Measurements from ENCODE around the gene MTCL1.

MTCL1 gene

DNA sequence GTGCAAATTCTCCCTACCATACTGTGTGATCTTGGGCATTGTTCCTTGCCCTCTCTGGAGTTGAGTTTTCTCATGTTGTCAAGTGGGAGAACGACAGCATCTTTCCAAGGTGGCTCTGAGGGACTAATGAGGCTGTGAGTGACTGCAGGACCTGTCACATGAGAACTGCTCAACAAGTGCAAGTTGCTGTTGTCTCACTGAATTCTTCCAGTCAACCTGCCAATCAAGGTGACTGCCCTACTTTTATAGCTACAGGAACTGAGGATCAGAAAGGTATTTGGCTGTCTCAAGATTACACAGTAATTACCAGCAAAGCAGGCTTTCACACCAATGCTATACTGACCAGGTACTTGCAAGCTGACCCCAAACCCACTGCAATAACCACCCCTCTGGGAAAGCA, 137.6 kb downstream of the MTCL1 start:
- DNase-seq, result no peak

DNA sequence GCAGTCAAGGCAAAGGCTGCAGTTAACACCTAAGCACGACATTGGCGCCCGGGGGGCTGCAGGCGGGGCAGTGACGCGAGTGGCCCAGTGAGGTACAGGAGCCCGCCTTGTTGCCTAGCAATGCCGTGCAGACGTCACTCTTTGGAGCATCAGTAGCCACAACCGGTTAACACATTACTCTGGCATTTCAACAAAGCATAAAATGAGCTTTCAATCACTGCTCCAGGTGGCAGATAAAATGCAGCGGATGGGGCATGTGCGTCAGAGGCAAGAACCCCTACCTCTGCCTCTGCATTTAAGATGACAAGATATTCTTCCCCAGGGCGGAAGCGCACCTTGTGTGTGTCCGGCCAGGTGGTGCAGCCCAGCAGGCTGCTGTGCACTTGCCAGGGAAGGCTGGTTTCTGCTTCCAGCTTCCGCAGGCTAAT, 139.4 kb downstream of the MTCL1 start:
- DNase-seq, result no peak

DNA sequence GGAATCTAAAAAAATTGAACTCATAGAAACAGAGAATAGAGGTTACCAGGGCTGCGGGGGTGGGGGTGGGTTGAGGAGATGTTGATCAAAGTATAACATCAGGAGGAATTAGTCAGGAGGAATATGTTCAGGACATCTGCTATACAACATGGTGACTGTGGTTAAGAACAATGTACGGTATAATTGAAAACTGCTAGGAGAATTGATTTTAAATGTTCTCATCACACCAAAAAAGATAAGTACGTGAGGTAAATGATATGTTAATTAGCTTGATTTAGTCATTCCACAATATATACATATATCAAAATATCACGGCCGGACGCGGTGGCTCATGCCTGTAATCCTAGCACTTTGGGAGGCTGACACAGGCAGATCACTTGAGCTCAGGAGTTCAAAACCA, 140.2 kb downstream of the MTCL1 start:
- no peak for DNase-seq

DNA sequence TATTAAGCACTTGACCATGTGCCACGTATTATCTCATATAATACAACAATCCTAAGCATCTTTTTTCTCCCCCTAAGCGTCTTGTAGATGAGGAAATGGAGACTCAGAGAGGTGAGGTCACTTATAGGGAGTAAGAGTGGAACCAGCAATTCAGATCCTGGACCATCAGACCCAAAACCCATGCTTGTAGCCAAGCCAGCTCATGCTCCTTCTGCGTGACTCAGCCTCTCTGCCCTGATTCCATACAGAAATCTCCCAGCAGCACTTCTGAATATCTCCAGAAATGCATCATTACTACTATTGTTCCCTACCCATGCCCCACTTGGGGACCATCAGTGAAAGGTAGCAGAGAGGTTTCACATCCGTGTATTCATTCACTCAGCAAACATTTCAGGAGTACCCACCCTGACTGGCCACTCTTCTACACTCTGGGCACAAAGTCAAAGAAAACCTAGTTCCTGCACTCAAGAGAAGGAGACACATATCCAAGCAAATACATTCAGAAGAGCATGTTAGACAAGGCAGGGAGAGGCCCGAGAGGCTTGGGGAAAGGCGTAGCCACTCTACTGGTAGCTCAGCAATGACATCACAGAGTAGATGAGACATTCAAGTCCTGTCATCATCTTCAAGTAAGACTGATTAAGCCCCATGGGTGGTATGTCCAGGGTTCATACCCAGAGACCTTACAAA, 141.9 kb downstream of the MTCL1 start:
- DNase-seq, result no peak

DNA sequence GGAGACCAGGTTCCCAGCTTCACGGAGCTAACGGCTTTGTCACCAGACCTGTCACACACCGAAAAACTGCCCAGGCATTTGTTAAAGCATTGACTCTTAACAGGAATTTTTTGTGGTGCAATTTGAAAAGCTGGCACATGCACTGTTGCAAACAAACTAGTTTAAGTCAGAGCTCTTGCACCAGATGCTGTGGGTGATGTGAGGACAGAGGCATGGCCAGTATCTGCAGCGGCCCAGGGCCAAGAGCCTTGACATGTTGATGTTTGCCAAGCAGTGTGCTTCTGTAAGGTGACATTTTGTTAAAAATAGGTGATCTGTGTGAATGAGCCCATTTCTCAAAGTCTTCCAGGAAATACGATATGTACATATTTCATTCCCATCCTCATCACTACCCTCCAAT, 142.5 kb downstream of the MTCL1 start:
- no peak for DNase-seq

DNA sequence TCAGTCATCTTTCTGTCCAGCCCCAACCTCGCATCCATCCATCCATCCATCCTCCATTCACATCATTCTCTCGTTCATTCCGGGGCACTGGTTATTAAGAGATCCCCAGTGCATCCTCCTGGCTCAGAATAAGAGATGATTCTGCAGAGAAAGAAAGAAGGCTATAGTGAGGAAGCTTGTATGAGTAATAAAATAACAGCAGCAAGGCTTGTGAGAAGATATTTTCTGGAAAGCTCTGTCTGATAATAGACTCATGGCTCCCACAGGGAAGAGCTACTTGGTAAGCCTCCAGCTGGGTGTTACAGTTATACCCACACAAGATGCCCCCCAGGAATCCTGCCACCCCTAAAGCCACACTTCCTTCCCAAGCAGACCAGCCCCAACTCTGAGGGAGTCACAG, 143.2 kb downstream of the MTCL1 start:
- DNase-seq, result no peak

DNA sequence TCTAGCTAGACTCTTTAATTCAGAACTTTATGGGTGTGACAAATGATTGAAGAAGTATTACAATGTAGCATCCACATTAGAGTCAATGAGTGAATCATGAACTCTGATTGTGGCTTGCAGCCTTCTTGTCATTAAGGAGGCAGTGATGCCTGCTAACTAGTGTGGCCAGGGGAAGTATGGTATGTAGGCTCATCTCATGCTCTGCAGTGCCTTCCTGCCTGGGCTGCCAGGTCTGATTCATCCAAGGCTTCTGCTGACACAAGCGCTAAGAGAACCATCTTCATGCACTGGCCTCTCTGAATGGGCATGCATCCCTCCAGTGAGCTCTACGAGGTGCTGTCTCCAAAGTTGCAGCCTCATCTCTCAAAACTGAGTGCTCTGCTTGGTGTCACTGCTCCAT, 144.3 kb downstream of the MTCL1 start:
- DNase-seq, result no peak

DNA sequence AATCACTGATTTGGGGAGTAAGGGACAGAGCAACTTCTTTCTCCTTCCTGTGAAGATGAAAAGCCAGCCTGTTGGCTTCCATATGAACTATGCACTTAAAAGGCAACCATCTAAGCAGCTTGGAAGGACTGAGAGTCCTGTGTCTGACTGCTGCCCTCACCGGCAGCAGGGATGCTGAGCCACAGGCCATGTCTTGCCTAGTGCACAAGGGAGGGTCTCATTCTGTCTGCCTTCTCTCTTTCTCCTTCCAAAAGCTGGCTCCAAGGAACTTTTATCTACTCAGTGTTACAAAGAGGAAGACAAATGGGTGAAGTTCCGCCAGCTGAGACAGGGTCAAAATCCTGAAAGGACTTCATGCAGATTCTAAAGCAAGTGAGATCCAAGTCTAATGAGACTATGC, 146.3 kb downstream of the MTCL1 start:
- DNase-seq, result no peak

DNA sequence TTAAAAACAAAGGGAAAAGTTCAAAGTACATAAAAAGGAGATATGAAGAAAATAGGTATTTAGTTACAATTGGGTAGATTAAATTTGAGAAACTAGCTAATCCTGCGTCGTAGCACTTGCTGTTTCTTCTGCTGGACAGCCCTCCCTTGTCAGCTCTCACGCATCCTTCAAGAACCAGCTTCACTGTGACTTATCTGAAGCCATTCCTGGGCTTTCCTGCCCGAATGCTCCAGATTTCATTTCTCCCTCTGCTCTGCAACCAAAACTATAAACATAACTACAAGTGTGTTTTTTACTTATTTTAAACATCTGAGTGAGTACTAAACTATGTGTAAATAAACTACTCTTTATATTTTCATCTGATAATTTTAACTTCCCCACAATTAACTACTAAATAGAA, 149.2 kb downstream of the MTCL1 start:
- no peak for DNase-seq

DNA sequence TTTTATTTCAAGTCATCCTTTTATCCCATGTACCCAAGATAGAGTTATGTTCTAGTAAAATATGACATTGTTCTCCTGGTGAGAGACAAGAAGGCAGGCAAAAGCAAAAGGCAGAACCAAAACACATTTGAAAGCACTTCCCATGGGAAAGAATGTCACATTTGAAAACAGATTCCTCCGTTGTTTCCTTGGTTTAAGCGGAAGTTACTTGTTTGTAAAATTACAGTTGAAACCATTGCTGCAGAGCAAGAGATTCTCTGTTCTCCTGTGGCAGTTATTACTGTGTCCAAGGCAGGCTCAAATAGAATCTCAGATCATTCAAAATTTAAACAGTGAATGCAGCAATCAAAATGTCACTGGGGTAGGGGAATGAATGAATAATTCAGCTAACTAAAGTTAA, 149.6 kb downstream of the MTCL1 start:
- no peak for DNase-seq

DNA sequence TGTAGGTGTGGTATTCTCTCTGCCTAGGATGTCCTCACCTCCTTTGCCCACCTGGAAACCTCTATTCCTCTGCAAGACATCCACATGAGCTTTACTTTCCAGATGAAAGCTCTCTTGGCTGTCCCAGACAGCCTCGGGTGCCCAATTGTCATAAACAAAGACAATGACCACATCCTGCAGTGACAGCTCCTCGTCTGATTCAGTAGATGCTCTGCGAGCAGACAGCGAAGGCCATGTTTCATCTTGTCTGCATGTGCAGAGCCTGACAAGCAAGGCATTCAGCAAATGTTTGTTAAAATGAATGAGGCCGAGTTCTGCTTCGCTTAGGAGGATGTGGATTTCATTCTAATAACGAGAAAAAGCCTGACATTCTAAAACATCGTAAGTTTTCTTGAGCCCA, 150.9 kb downstream of the MTCL1 start:
- no peak for DNase-seq

DNA sequence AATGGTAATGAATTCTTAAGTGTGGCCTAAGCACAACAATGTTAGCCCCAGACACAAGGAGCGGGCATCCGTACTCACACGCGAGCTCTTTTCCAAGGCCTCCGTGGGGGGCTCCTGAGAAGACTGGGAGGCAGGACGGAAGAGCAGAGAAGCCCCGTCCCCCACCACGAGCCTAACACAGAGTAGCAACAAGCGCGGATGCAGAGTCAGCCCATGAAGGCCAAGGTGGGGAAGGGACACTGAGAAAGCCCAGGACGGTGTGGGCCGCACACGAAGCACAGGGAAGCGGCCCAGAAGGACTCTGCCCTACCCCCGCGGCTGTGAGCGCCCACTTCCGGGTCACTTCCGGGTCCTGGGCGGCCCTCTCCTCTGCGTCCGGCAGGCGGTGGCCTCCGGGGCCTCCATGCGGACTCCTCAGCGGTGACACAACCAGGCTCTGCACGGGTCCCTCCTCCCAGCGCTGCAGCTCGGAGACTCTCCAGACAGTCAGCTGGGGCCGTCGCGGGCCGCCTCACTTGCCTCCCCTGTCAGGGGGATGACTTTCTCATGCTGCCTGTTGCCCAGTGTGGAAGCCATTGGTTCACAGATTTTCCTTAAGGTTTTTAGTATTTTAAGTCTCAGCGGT, 151.5 kb downstream of the MTCL1 start:
- no peak for DNase-seq

DNA sequence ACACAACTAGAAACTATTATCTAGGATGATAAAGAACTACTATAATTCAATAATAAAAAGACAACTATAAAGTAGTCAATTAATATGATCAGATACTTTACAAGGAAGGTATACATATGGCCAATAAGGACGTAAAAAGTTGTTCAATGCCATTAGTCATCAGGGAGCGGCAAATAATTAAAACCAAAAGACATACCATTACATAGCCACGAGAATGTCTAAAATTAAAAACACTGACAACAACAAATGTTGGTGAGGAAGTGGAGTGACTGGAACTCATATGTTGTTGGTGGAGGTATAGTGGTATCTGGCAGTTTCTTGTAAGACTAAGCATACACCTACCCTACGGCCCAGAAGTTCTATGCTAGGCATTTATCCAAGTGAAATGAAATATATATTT, 152.4 kb downstream of the MTCL1 start:
- no peak for DNase-seq

DNA sequence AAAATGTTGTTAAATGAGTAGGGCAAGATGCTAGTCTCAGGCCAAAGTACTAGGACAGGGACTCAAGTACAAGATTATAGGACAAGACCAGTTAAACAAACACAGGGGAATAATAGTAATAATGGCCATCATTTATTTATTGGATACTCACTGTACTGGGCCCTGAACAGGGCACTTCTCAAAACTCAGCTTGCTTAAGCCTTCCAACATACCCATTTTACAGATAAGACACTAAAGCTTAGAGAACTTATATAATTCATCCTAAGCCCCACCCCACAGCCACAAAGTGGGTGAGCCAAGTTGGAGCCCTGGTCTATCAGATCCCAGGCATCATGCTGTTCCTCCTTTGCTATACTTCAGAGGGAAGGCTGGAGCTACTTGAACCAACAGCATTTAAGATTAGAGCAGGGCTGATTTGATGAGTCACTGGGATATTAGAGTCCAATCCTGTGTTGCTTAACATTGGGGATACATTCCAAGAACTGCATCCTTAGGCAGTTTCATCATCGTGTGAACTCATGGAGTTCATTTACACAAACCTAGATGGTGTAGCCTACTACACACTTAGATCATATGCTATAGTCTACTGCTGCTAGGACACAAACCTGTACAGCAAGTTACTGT, 153.6 kb downstream of the MTCL1 start:
- DNase-seq, result no peak

DNA sequence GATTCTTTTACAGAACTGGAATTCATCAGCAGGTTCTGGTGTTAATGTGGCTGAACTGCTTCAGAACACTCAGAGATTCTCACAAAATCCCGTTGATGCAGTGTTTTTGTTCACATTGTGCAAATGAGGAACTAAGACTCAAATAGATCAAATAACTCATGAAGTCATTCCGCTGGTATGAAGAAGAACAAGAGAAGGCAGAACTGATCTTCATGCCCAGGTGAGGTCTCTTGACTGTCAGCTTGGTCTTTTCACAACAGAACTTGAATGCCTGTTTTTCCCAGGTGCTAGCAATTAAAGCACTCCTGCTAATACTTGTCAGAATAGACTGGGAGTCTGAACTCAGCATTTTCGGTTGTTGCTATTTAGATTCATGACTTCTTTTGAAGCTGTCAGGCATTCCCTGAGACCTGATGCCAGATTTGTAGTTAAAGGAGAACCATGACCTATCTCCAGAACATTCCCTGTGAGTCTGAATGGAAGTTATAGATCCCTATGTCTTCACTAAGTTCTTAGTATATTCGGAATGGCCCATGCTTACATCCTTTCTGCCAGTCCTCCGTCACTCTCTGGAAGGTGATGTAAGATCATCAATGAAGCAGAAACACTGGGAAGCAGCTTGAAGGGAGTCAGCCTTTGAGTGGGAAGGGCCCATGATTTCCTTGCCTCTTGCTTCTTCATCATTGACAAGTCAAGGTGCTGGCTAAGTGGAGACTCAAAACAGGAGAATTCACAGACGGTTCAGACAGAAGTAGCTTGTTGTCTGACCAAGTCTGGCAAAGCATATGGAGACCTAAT, 155.7 kb downstream of the MTCL1 start:
- DNase-seq, result no peak

DNA sequence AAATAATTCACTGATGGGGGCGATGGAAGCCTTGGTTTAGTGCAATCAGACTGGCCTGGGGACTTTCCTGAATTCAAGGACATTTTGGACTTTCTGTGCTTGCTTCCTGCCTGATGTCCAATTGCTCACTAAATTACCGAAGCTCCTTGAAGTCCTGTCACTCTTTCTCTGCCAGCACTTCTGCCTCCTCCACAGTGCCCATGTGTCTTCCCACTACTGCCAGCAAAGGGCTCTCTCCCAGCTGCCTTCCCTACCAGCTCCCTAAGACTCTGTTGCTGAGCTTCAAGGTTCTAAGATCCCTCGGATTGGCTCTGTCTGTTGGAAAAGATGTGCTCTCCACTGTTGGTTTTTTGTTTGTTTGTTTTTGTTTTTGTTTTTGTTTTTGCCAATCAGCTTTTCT, 158.1 kb downstream of the MTCL1 start:
- DNase-seq, result no peak

DNA sequence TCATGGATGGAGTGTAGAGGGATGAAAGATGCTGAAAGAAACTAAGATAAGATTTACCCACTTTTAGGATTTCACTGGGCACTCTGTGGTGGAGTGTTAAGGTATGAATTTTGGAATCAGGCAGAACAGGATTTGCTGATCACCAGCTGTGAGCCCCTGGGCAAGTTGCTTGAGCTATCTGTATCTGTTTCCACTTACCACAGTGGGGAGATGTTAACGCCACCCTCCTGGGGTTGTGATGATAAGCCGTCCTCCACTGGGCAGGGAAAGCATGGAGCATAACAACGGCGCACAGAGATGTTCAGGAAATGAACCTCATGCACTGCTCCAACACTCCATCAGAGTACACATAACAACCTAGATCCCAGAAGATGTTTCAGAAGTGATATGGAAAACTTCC, 160.6 kb downstream of the MTCL1 start:
- no peak for DNase-seq

DNA sequence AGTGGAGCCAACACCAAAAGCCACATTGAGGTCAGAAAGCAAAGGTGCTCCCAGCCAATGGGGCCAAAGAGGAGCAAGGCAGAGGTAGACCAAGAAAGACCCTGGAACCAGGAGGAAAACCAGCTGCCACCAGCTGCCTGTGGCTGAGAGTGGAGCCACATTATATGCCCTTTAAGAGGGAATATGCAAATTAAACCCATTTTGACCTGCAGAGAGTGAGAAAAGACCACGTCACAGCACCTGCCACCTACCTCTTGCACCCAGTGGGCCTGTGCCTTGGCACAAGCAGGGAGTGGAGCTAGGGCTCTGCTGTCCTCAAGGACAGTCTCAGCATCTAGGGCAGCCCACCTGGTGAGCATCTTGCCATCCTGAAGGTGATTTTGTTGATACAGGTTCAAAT, 161.3 kb downstream of the MTCL1 start:
- DNase-seq, result no peak

DNA sequence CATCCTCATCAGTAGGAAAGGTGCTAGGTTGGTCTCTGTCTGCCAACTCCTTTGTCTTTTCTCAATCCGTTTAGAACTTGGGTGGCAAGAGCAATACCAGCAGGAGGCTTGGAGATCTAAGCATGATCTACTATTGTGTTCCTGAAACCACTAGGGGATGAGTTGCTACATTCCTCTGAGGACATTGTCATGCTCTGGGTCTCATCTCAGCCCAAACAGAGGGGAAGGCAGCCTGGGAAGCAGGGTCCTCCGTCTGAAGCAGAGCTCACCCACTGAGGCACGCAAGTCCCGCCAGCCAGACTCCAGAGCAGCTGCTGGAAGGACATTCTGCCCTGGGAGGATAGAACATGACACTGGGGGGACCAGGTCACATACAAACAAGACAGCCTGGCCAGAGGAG, 162.9 kb downstream of the MTCL1 start:
- no peak for DNase-seq

DNA sequence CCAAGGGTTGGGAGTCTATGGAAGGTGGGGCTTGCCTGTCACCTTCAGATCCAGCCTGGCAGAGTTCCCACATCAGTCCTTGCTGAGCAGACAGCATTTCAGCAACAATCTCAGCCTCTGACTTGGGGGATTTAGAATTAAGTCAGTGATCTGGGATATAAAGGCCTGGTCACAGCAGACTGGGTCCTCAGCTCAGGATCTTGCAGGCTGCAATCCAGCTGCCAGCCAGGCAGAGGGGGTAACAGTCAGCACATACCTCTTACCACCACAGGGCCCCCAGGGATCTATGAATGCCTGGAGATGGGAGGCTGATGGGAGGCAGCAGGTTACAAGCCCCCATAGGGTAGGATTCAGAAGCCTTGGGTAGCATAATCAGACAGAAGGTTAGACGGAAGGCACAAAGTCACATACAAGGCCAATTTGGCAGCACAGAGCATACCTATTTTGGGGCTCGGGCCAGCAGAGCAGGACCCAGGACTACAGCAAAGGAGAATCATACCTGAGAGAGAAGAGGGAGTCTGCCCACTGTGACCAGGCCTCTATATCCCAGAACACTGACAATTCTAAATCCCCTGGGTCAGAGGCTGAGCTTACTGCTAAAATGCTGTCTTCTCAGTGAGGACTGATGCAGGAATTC, 163.5 kb downstream of the MTCL1 start:
- no peak for DNase-seq

DNA sequence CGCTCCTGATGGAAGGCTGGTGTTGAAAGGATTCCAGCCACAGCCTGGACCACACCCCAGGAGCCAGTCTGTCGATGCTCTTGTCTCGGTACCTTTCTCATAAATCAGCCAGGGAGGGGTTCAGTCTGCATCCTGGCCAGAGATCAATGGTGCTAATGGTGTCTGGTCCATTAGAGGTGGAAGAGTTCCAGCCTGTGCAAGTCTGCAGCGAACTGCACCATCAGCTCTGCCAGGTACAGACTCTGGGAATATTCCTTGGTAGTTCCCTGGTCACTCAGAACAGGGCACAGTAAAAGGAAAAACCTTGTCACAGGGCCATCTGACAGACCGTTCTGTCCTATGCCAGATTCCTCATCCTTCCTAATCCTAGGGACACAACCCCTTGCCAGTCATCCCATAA, 164.3 kb downstream of the MTCL1 start:
- no peak for DNase-seq

DNA sequence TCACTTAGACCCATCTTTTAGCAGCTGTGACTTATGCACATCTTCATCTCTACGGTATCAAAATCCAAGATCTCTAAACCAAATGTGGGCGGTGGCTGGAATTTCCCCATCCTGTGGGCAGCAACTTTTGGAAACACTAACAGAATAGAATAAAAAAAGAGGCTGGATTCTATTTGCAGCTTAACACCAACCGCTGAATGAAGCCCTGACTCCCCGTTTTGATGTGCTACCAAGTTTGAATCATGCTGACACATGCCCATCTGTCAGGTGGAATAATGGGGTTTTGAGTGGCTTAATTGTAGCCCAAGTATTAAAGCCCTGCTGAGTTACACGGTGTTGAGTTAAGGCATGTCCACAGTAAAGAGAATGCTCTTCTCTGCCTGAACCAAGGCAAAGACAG, 165.2 kb downstream of the MTCL1 start:
- DNase-seq, result no peak

DNA sequence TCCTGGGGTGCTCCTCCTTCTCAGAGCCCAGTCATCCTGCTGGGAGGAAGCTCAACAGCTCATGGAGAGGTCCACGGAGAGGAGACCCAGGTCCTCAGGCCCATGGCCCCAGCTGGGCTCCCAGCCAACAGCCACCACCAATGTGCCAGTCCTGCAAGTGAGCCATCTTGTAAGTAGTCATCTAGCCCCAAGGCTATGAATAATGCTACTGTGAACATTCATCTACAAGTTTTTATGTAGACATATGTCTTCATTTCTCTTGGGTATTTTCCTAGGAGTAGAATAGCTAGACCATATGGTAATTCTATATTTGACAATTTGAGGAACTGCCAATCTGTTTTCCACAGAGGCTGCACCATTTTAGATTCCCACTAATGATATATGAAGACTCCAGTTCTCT, 166.1 kb downstream of the MTCL1 start:
- DNase-seq, result no peak
